GM06990 (cell line): ENCODE results near the gene FAM120A.
"Not testable (repeated sequence)": the region's sequence is repeated elsewhere in the genome, so short reads cannot be mapped to it uniquely, and the experiment has no call there.

Experiments used
- DNase-seq: peaks from one replicate; pipeline ENCODE4 v3.0.0-alpha.2; 2011; ENCODE audit not compliant: insufficient read length; ENCODE audit errors: extremely low read depth
- H3K27me3 ChIP-seq: replicated peaks from 2 replicates; pipeline ENCODE4 v1.6.0; 2011; ENCODE audit warnings: low read length; ENCODE audit not compliant: control insufficient read depth, insufficient read depth
- H3K36me3 ChIP-seq: 2 replicates; pipeline ENCODE4 v1.5.1; 2011; ENCODE audit warnings: low read length; ENCODE audit not compliant: control insufficient read depth, insufficient read depth
- H3K4me3 ChIP-seq: replicated peaks from 2 replicates; pipeline ENCODE4 v1.5.1; 2011; ENCODE audit warnings: low read depth, mild to moderate bottlenecking, control low read depth, low read length
- CTCF ChIP-seq: IDR thresholded peaks from 2 replicates; pipeline ENCODE4 v1.5.1; 2011; ENCODE audit warnings: low read length, control low read depth, mild to moderate bottlenecking, inconsistent platforms; ENCODE audit not compliant: insufficient read depth, poor library complexity, severe bottlenecking

The FAM120A gene

DNA sequence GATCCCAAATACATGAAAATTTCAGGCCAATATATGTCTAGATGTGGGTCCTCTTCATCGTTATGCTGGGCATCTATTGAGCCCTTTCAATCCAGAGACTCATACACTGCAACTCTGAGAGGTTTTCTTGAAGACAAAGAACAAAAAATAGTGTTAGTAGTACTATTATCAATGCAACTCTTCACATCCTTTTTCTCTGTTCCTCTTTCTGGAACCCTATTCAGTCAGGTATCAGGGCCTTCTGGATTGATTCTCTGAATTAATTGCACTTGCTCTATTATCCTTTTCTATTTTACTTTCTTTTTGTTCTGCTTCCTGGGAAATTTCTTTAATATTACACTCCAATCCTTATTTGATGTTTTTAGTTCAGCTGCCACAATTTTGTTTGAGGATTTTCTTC is 18.5 kb upstream of the FAM120A start:
- no peaks in the 10 kb centered on the region for H3K36me3 ChIP-seq
- TF ChIP-seq CTCF: no peak
- H3K27me3 ChIP-seq: no peaks in the 10 kb centered on the region
- no peak overlapping the region for H3K4me3 ChIP-seq
- no peak for DNase-seq

DNA sequence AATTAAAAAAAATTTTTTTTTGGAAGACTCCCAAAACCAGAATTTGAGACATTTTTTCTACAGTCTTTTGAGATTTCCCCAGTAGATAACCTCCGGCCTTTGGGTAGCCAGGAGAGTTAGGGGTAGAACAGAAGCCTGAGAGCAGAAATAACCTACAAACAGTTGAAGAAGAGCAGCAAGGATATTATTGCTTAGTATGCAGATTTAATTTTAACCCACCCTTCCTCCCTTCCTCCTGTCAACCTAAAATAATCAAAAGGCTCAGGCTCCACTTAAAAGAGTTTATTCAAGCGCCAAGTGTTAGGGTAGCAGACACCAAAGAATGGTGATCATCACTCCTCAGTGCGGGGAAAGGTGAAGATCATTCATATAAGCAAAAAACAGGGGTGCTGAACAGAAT is 17.4 kb upstream of the FAM120A start:
- Histone ChIP-seq H3K36me3 (no peaks in the 10 kb centered on the region), H3K27me3 (no peaks in the 10 kb centered on the region), H3K4me3 (no peak overlapping the region)
- TF ChIP-seq CTCF: no peak
- no peak for DNase-seq

- Histone ChIP-seq H3K4me3 (no peak overlapping the region), H3K36me3 (no peaks in the 10 kb centered on the region), H3K27me3 (no peaks in the 10 kb centered on the region)
- DNase-seq: no peak
- TF ChIP-seq CTCF: no peak
Observed at GRCh38 chr9:93435386-93435785, 16.1 kb upstream of the FAM120A start.

DNA sequence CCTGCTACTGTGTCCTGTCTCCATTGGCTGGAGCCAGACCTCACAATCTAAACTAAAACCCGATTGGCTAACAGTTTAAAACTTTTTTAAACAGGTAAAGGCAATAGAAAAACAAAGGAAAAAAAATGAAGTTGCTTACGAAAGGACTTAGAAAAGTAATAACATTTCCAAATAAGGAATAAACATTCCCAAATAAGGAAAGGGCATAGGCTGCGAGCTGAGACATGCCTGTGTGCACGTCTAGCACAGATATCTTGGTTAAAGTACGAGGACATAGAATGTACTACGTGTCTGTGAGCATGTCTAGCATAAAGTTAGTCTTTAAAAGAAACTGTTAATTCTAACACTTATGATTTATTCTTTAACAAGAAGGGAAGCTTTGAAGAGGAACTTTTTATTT is 15.3 kb upstream of the FAM120A start:
- no peak for DNase-seq

DNA sequence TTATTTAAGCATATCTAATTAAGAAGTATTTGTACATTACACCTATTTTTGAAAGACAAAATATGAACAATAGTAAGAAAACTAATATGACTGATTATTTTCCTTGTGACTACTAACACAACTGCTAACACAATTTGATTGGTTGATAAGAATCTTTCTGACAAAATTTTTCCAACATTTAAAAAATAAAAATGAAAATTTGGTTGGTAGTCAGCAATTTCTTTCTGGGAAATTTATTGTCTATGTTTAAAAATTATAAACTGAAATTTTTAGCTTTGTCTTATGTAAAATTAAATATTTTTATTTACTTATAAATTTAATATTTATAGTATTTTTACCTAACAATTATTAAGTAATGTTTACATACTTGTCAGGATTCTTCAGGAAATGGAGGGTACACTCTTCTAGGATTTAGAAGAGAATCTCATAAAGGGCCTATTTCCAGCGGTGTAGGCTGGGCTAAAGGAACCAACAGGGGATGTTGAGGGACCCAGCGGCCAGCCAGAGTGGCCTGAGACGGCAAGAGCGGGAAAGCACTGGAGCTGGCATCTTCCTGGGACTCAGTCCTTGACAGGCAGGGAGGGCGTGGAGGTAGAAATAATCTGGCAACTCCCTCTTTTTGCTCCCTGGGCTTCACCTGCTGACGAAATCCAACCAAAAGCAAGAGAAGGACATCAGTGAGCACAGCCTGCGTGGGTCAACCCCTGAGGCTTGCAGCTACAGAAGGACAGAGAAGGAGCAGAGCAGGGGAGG is 14.7 kb upstream of the FAM120A start:
- no peak for TF ChIP-seq CTCF
- H3K4me3 ChIP-seq: no peak overlapping the region
- H3K27me3 ChIP-seq: no peaks in the 10 kb centered on the region
- DNase-seq: no peak
- H3K36me3 ChIP-seq: no peaks in the 10 kb centered on the region

More for the DNA sequence above, 15.3 kb upstream of the FAM120A start:
- Histone ChIP-seq H3K4me3 (no peak overlapping the region), H3K27me3 (no peaks in the 10 kb centered on the region), H3K36me3 (no peaks in the 10 kb centered on the region)
- no peak for TF ChIP-seq CTCF

GRCh38 chr9:93437996-93438395 is 13.5 kb upstream of the FAM120A start:
- no peak for TF ChIP-seq CTCF
- no peak overlapping the region for H3K4me3 ChIP-seq
- H3K36me3 ChIP-seq: no peaks in the 10 kb centered on the region
- no peaks in the 10 kb centered on the region for H3K27me3 ChIP-seq
- no peak for DNase-seq

DNA sequence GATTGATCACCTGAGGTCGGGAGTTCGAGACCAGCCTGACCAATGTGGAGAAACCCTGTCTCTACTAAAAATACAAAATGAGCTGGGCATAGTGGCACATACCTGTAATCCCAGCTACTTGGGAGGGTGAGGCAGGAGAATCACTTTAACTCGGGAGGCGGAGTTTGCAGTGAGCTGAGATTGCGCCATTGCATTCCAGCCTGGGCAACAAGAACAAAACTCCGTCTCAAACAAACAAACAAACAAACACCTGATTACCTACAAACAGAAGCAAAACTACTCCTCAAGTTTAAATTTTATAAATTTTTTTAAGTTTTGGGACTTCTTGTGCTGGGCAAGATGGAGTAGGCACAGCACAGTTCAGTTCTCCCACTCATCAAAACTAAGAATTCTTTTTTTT is 12.2 kb upstream of the FAM120A start:
- not testable (repeated sequence) for H3K36me3 ChIP-seq, DNase-seq, H3K4me3 ChIP-seq, H3K27me3 ChIP-seq
